ENCODE results near the gene UVSSA.
"Not testable (repeated sequence)": the region's sequence is repeated elsewhere in the genome, so short reads cannot be mapped to it uniquely, and the experiment has no call there.

Gene UVSSA

DNA sequence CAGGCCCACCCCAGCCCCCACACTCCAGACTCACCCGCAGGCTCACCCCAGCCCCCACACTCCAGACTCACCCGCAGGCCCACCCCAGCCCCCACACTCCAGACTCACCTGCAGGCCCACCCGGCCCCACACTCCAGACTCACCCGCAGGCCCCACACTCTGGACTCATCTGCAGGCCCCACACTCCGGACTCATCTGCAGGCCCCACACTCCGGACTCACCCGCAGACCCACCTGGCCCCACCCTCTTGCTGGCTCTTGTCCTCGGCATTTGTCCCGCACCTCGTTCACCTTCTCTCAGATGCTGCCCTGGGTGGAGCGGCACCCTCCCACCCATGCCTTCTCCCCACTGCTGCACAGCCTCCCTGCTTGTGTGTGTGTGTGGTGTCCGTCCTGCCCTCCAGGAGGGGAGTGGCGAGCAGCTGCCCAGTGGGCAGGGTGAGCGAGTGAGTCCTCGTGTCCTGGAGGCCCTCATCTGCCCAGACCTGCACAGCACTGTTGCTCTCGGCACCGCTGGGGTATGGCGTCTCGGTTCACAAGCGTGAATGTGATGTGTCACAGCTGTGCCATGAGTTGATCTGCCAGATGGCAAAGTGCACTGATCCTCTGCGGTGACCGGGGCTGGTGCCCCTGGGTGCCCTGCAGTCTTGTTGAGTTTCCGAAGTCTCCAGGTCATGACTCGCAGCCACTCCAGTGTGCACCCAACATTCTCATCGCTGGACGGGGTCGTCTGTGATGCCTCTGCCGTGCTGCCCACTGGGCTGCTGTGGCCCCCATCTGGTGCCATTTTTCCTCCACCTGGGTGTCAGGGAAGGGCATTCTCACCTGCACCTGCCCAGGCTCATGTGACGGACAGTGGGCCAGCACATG lies 29.6 kb upstream of the UVSSA start:
- H3K36me3 ChIP-seq (ENCODE audit: control insufficient read depth, insufficient read depth, low read length), result peaks cover 65% of the 10 kb centered on the region
- no peaks in the 10 kb centered on the region for H3K9me3 ChIP-seq (ENCODE audit: control insufficient read depth, insufficient read depth, low read length)
- no peak overlapping the region for H3K4me3 ChIP-seq (ENCODE audit: low read depth, low read length)
- no peaks in the 10 kb centered on the region for H3K4me1 ChIP-seq (ENCODE audit: control insufficient read depth, insufficient read depth, low read length)
- no peak overlapping the region for H3K27ac ChIP-seq (ENCODE audit: low read depth, low read length)
- H3K27me3 ChIP-seq (ENCODE audit: control insufficient read depth, insufficient read depth, low read length), result no peaks in the 10 kb centered on the region
- H3K9ac ChIP-seq (ENCODE audit: low read depth, low read length), result no peak overlapping the region

DNA sequence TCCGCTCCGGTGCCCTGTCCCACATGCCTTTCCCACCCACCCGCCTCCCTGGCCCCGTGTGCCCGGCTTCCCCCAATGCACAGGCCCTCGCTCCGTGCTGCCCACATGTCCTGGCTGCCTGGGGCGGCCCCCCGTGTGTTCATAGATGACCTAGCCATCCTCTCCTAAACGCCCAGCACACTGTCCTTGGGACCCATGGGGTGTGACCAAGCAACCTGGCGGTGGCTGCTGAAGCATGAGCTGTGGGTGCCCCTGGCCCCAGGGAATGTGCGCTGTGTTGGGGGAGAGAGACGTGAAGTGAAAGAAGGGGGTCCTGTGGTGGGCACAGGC lies 29.0 kb upstream of the UVSSA start:
- H3K9ac ChIP-seq (ENCODE audit: low read depth, low read length), result no peak overlapping the region
- no peaks in the 10 kb centered on the region for H3K9me3 ChIP-seq (ENCODE audit: control insufficient read depth, insufficient read depth, low read length)
- H3K4me3 ChIP-seq (ENCODE audit: low read depth, low read length), result no peak overlapping the region
- H3K27ac ChIP-seq (ENCODE audit: low read depth, low read length), result no peak overlapping the region
- H3K36me3 ChIP-seq (ENCODE audit: control insufficient read depth, insufficient read depth, low read length), result peaks cover 61% of the 10 kb centered on the region
- H3K27me3 ChIP-seq (ENCODE audit: control insufficient read depth, insufficient read depth, low read length), result no peaks in the 10 kb centered on the region
- H3K4me1 ChIP-seq (ENCODE audit: control insufficient read depth, insufficient read depth, low read length), result no peaks in the 10 kb centered on the region

DNA sequence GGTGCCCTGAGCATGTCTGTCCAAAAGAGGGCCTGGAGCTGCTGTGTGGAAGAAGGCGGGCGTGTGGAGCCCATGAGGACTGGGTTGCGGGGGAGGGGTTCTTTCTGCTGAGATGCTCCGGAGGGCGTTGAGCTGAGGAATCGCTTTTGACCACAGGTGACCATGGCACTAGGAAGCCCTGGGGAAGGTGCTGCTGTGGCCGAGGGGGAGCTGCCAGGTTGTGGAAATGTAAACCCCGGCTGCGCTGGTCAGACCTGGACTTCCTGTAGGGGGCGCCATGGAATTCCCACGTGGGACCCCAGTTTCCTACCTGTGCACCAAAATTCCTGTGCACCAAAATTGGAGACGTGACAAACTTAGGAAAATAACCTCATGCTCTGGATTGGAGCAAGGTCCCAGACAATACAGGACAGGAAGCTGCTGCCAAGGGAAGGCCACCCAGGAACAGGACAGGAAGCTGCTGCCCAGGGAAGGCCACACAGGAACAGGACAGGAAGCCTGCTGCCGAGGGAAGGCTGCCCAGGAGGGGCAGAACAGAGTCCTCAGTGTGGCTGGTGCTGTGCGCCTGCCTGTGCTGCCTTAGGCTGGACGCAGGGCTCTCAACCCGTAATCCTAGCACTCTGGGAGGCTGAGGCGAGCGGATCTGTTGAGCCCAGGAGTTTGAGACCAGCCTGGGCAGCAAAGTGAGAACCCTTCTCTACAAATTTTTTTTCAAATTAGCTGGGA lies 28.4 kb upstream of the UVSSA start:
- Histone ChIP-seq H3K9ac (ENCODE audit: low read depth, low read length) (no peak overlapping the region), H3K4me3 (ENCODE audit: low read depth, low read length) (no peak overlapping the region), H3K9me3 (ENCODE audit: control insufficient read depth, insufficient read depth, low read length) (no peaks in the 10 kb centered on the region), H3K27ac (ENCODE audit: low read depth, low read length) (no peak overlapping the region), H3K36me3 (ENCODE audit: control insufficient read depth, insufficient read depth, low read length) (peaks cover 61% of the 10 kb centered on the region), H3K4me1 (ENCODE audit: control insufficient read depth, insufficient read depth, low read length) (no peaks in the 10 kb centered on the region), H3K27me3 (ENCODE audit: control insufficient read depth, insufficient read depth, low read length) (no peaks in the 10 kb centered on the region)

DNA sequence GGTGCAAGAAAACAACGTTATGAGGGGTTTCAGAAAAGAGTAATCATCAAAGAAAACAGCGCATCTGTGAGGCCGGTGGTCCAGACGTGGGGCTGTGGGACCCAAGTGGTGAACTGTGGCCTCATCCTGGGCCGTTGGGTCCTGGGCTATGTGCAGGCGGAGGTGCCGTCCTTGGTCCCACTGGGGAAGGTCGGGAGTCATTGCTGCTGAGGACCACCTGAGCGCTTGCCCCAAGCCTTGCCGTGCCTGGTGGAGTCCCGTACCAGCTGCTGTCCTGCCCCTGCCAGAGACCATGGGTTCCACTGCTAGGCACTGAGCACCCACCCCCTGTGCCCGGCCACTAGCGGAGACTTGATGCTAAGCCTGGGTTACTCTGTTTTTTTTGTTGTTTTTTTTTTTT lies 25.5 kb upstream of the UVSSA start:
- Histone ChIP-seq H3K4me1 (ENCODE audit: control insufficient read depth, insufficient read depth, low read length) (no peaks in the 10 kb centered on the region), H3K9me3 (ENCODE audit: control insufficient read depth, insufficient read depth, low read length) (no peaks in the 10 kb centered on the region), H3K27me3 (ENCODE audit: control insufficient read depth, insufficient read depth, low read length) (no peaks in the 10 kb centered on the region), H3K4me3 (ENCODE audit: low read depth, low read length) (no peak overlapping the region), H3K27ac (ENCODE audit: low read depth, low read length) (no peak overlapping the region), H3K9ac (ENCODE audit: low read depth, low read length) (no peak overlapping the region), H3K36me3 (ENCODE audit: control insufficient read depth, insufficient read depth, low read length) (peaks cover 56% of the 10 kb centered on the region)

DNA sequence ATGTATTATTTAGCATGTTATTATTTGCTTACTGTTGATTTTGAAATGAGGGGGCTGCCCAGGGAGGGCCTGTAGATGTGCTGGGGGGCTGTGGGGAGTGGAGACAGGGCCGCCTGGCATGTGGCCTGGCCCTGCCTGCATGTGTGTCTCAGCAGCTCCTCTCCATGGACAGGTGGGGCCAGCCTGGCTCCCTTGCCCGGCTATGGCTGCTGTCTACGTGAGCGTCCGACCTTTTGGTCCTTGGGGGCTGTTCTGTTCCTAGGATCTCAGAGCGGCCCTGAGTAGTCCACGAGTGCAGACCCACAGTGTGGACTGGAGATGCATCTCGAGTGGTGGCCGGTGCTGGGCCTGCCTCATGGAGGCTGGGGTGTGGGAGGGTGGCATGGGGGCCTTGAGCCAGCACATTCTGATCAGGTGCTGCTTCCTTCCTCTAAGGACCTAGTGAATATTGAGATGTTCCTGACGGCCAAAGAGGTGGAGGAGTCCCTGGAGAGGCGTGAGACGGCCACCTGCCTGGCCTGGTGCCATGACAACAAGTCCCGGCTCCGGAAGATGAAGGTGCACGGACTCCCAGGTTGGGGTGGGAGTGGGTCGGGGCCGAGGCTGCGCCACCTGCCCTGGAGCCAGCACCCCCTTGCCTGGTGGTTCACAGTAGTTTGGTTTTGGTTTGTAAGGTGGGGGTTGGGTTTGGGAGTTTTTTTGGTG lies 24.9 kb upstream of the UVSSA start:
- Histone ChIP-seq H3K9ac (ENCODE audit: low read depth, low read length) (no peak overlapping the region), H3K4me1 (ENCODE audit: control insufficient read depth, insufficient read depth, low read length) (no peaks in the 10 kb centered on the region), H3K9me3 (ENCODE audit: control insufficient read depth, insufficient read depth, low read length) (no peaks in the 10 kb centered on the region), H3K27ac (ENCODE audit: low read depth, low read length) (no peak overlapping the region), H3K36me3 (ENCODE audit: control insufficient read depth, insufficient read depth, low read length) (peaks cover 57% of the 10 kb centered on the region), H3K27me3 (ENCODE audit: control insufficient read depth, insufficient read depth, low read length) (no peaks in the 10 kb centered on the region), H3K4me3 (ENCODE audit: low read depth, low read length) (no peak overlapping the region)

DNA sequence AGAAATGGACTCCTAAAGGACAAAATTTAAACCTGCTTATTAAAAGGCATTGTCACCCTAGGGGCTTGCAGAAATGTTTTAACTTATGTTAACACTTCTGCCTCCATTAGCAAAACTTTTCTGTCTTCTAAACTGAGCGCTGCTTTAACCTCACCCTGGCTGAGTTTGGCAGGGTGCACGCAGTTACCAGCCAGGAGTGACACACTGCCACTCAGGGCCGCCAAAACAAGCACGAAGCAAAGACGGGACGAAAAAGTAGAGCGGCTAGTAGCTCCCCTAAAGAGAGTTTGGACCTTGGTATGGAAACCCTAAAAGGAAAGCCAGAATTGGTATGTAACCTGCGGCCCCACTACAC lies 23.8 kb upstream of the UVSSA start:
- no peaks in the 10 kb centered on the region for H3K27me3 ChIP-seq (ENCODE audit: control insufficient read depth, insufficient read depth, low read length)
- H3K27ac ChIP-seq (ENCODE audit: low read depth, low read length), result no peak overlapping the region
- H3K9ac ChIP-seq (ENCODE audit: low read depth, low read length), result no peak overlapping the region
- peaks cover 57% of the 10 kb centered on the region for H3K36me3 ChIP-seq (ENCODE audit: control insufficient read depth, insufficient read depth, low read length)
- H3K4me1 ChIP-seq (ENCODE audit: control insufficient read depth, insufficient read depth, low read length), result no peaks in the 10 kb centered on the region
- no peak overlapping the region for H3K4me3 ChIP-seq (ENCODE audit: low read depth, low read length)
- no peaks in the 10 kb centered on the region for H3K9me3 ChIP-seq (ENCODE audit: control insufficient read depth, insufficient read depth, low read length)

DNA sequence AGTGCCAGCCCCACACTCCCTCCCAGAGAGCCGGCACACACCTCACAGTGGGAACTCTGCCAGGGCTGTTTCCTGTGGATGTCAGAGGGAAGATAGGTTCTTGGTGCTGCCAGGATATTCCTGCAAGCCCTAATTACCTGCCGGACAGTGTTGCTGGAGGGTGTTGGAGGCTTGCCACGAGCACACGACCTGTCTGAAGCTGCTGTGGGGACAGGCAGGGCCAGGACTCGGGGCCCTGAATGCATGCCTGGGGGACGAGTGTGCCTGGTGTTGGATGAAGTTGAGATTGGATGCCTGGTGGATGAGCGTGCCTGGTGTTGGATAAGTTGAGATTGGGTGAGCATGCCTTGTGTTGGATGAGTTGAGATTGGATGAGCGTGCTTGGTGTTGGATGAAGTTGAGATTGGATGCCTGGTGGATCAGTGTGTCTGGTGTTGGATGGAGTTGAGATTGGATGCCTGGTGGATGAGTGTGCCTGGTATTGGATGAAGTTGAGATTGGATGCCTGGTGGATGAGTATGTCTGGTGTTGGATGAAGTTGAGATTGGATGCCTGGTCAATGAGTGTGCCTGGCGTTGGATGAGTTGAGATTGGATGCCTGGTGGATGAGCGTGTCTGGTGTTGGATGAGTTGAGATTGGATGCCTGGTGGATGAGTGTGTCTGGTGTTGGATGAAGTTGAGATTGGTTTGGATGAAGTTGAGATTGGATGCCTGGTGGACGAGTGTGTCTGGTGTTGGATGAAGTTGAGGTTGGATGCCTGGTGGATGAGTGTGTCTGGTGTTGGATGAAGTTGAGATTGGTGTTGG lies 23.2 kb upstream of the UVSSA start:
- peaks cover 58% of the 10 kb centered on the region for H3K36me3 ChIP-seq (ENCODE audit: control insufficient read depth, insufficient read depth, low read length)
- no peaks in the 10 kb centered on the region for H3K27me3 ChIP-seq (ENCODE audit: control insufficient read depth, insufficient read depth, low read length)
- H3K27ac ChIP-seq (ENCODE audit: low read depth, low read length), result no peak overlapping the region
- no peak overlapping the region for H3K4me3 ChIP-seq (ENCODE audit: low read depth, low read length)
- no peak overlapping the region for H3K9ac ChIP-seq (ENCODE audit: low read depth, low read length)
- no peaks in the 10 kb centered on the region for H3K4me1 ChIP-seq (ENCODE audit: control insufficient read depth, insufficient read depth, low read length)
- no peaks in the 10 kb centered on the region for H3K9me3 ChIP-seq (ENCODE audit: control insufficient read depth, insufficient read depth, low read length)

DNA sequence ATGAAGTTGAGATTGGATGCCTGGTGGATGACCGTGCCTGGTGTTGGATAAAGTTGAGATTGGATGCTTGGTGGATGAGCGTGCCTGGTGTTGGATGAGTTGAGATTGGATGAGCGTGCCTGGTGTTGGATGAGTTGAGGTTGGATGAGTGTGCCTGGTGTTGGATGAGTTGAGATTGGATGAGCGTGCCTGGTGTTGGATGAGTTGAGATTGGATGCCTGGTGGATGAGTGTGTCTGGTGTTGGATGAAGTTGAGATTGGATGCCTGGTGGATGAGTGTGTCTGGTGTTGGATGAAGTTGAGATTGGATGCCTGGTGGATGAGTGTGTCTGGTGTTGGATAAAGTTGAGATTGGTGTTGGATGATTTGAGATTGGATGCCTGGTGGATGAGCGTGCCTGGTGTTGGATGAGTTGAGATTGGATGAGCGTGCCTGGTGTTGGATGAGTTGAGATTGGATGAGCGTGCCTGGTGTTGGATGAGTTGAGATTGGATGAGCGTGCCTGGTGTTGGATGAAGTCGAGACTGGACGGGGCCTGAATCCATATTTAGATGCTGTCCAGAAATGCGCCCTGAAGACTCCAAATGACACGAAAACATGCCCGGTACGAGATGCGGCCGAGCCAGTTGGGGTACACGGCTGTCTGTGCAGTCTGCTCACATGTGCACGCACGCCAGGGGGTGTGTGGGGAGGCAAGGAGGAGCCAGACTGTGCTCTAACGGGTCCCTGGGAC lies 22.4 kb upstream of the UVSSA start:
- H3K27me3 ChIP-seq (ENCODE audit: control insufficient read depth, insufficient read depth, low read length); H3K4me1 ChIP-seq (ENCODE audit: control insufficient read depth, insufficient read depth, low read length); H3K4me3 ChIP-seq (ENCODE audit: low read depth, low read length); H3K27ac ChIP-seq (ENCODE audit: low read depth, low read length); H3K9ac ChIP-seq (ENCODE audit: low read depth, low read length); H3K9me3 ChIP-seq (ENCODE audit: control insufficient read depth, insufficient read depth, low read length): not testable (repeated sequence)
- H3K36me3 ChIP-seq (ENCODE audit: control insufficient read depth, insufficient read depth, low read length), result peaks cover 58% of the 10 kb centered on the region

DNA sequence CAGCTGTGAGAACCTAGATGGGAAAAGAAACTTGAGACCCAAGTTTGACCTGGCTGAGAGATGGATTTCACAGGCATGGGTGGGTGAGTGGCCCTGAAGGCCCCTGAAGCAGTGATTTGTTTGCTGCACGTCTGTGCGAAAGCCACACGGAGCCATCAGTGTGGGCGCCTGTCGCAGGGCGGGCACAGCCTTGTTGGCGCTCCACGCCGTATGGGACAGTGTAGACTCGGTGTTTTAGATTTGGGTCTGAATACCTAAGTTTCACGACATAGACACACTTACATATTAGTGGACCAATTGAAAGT lies 21.9 kb upstream of the UVSSA start:
- H3K36me3 ChIP-seq (ENCODE audit: control insufficient read depth, insufficient read depth, low read length), result peaks cover 60% of the 10 kb centered on the region
- H3K27me3 ChIP-seq (ENCODE audit: control insufficient read depth, insufficient read depth, low read length), result no peaks in the 10 kb centered on the region
- no peaks in the 10 kb centered on the region for H3K4me1 ChIP-seq (ENCODE audit: control insufficient read depth, insufficient read depth, low read length)
- H3K9ac ChIP-seq (ENCODE audit: low read depth, low read length), result no peak overlapping the region
- H3K4me3 ChIP-seq (ENCODE audit: low read depth, low read length), result no peak overlapping the region
- no peak overlapping the region for H3K27ac ChIP-seq (ENCODE audit: low read depth, low read length)
- H3K9me3 ChIP-seq (ENCODE audit: control insufficient read depth, insufficient read depth, low read length), result no peaks in the 10 kb centered on the region

Measured in HUES48 (cell line).